ENCODE results near the gene EGFR. TPM values are rescaled to one million over a fixed set of nuclear protein-coding genes. Genes with fewer than 3 reads are reported as not detected.

EGFR gene
- polyA plus RNA-seq, 1 of the 3 experiments (the other 2 are of a cell fraction) = 37.6 TPM

DNA sequence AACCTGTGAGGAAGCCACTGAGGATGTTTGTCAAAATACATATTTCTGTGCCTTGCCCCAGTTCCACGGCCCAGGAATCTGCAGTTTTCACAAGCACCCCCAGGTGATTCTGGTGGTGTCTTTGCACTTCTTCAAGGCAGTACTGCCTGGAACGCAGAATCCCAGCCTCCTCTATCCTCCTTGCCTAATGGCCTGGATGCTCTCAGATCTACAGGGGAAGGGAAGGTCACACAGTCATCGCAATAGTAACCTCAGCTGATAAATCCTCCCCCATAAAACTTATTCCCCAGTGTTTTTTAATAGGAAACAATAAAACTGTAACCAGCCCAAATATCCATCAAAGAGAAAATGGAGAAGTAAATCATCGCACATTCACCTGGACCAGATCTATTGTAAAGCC is 78.3 kb downstream of the EGFR start (continued):
- TF ChIP-seq, protein P1, sequence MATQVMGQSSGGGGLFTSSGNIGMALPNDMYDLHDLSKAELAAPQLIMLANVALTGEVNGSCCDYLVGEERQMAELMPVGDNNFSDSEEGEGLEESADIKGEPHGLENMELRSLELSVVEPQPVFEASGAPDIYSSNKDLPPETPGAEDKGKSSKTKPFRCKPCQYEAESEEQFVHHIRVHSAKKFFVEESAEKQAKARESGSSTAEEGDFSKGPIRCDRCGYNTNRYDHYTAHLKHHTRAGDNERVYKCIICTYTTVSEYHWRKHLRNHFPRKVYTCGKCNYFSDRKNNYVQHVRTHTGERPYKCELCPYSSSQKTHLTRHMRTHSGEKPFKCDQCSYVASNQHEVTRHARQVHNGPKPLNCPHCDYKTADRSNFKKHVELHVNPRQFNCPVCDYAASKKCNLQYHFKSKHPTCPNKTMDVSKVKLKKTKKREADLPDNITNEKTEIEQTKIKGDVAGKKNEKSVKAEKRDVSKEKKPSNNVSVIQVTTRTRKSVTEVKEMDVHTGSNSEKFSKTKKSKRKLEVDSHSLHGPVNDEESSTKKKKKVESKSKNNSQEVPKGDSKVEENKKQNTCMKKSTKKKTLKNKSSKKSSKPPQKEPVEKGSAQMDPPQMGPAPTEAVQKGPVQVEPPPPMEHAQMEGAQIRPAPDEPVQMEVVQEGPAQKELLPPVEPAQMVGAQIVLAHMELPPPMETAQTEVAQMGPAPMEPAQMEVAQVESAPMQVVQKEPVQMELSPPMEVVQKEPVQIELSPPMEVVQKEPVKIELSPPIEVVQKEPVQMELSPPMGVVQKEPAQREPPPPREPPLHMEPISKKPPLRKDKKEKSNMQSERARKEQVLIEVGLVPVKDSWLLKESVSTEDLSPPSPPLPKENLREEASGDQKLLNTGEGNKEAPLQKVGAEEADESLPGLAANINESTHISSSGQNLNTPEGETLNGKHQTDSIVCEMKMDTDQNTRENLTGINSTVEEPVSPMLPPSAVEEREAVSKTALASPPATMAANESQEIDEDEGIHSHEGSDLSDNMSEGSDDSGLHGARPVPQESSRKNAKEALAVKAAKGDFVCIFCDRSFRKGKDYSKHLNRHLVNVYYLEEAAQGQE (IDR thresholded peaks at IDR 0.05; ENCODE audit: low read depth, low read length) = no peak
- TF ChIP-seq, protein P2, sequence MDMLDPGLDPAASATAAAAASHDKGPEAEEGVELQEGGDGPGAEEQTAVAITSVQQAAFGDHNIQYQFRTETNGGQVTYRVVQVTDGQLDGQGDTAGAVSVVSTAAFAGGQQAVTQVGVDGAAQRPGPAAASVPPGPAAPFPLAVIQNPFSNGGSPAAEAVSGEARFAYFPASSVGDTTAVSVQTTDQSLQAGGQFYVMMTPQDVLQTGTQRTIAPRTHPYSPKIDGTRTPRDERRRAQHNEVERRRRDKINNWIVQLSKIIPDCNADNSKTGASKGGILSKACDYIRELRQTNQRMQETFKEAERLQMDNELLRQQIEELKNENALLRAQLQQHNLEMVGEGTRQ (IDR thresholded peaks at IDR 0.05; ENCODE audit: borderline replicate concordance, low read depth, low read length) = no peak

DNA sequence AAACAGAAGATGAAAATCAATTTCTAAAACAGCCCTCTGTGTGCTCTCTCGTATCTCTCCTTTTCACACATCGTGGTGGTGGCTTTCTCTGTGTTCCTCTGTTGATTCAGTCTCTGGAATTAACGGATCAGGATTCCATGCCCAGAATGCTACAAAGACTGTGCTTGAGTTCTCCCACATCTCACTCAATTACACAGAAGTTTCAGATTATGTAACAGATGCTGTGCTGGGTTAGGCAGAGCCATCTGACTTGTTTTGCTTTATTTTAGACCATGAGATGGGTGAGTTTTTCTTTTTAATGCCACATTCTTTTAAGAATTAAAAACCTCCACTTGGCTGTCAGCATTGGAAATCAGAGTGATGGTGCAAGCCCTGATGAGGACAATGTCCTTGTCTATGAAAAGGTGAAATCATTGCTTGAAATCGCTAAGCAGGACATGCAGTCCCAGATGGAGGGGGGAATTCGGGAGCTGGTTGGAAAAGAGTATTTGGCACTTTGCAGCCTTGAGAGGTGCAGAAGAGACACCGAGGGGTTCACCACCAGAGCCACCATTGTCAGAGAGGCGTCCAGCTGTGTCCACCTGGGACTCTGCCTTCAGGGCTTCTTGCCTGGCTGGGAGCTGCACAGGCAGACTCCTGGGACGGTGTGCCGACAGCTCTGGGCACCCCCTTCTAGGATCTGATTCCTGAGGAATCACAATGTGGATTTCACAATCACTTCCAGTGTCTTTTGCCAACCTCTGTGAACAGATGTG is 80.4 kb downstream of the EGFR start:
- CTCF ChIA-PET = interaction anchor here (1.2 to 3.4 kb wide), 4 partner anchors 11 to 318 kb away, joined by 3 to 22 read pairs (median 5); no protein-coding TSS in a partner anchor

DNA sequence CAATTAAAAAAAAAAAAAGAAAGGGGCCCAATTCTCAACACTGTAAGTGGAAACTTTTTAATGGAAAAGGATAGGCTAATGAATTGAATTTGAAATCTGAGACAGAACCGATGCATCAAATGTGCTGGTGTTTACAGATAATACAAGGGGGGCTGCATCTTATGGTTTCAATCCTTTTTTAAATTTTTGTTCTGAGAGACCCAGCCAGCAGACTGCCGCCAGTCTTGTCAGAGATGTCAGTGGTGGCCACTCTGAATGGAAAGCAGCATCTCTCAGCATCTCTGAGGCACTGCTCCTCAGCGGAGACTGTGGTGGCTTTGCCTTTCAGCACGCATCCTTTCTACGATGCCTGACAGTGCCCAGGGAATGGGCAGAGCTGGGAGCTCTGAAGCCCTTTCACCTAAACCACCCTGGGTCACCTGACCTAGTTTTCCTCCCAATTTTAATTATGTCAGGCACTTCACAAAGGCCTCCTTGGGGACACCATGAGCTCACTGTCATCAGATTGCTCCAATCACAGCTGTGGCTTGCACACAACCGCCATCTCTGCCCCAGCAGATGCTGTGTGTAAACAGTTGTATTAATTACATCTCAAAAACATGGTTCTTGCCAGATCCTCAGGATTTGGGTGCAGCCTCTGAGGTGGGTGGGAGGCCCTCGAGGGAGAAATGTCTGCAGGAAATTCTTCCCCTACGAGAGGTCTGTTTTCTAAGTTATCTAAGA is 81.2 kb downstream of the EGFR start:
- Histone ChIP-seq H3K4me1 (ENCODE audit: control insufficient read depth in 1 of 2, insufficient read depth in 2 of 2, low read depth in 1 of 2, low read length in 1 of 2) (peaks cover 15 to 27% of the 10 kb centered on the region in 2 experiments; a peak in 3 of 4 replicates), H3K9me2 (no peaks in the 10 kb centered on the region), H3K79me2 (ENCODE audit: insufficient read depth) (peaks cover 97% of the 10 kb centered on the region), H3K27me3 (ENCODE audit: insufficient read depth) (no peaks in the 10 kb centered on the region), H3F3A (replicated peaks; ENCODE audit: insufficient read depth) (peaks cover 19% of the 10 kb centered on the region), H4K20me1 (ENCODE audit: insufficient read depth) (peaks cover 61% of the 10 kb centered on the region), H3K4me2 (no peak overlapping the region), H2AFZ (ENCODE audit: low read depth) (no peak overlapping the region), H3K9me3 (no peaks in the 10 kb centered on the region), H3K27ac (ENCODE audit: low read depth in 2 of 2, low read length in 1 of 2) (no peak overlapping the region), H3K9ac (no peak overlapping the region), H3K4me3 (ENCODE audit: low read depth in 2 of 2, low read length in 1 of 2) (no peak overlapping the region), H3K36me3 (replicated peaks in 1 of 2; ENCODE audit: control insufficient read depth in 1 of 2, insufficient read depth in 2 of 2, low read length in 1 of 2) (peaks cover 6 to 17% of the 10 kb centered on the region in 2 experiments)
- POLR2A ChIA-PET = no interaction called here
- CTCF ChIA-PET = interaction anchor here (1.2 to 3.4 kb wide), 5 partner anchors 10 to 326 kb away, joined by 3 to 22 read pairs (median 4); no protein-coding TSS in a partner anchor
- WGBS (ENCODE audit: low lambda C conversion rate) = 88% methylated on average over 8 of the region's 8 CpGs
- no peak for DNase-seq
- no peak for TF ChIP-seq SIN3A (IDR thresholded peaks at IDR 0.05; ENCODE audit: borderline replicate concordance, low read depth, low read length)
- TF ChIP-seq TAF1 (IDR thresholded peaks at IDR 0.05; ENCODE audit: borderline replicate concordance, low read depth, low read length) = no peak
- TF ChIP-seq TCF12 (IDR thresholded peaks at IDR 0.05) = no peak
- TF ChIP-seq, protein P3, sequence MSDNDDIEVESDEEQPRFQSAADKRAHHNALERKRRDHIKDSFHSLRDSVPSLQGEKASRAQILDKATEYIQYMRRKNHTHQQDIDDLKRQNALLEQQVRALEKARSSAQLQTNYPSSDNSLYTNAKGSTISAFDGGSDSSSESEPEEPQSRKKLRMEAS (IDR thresholded peaks at IDR 0.05; ENCODE audit: low read depth) = no peak
- TF ChIP-seq RXRA (IDR thresholded peaks at IDR 0.05; ENCODE audit: borderline replicate concordance, low read depth) = no peak

More for the DNA sequence above, 80.4 kb downstream of the EGFR start:
- no peak for DNase-seq
- H3K9me2 ChIP-seq = no peaks in the 10 kb centered on the region
- no peak overlapping the region for H2AFZ ChIP-seq (ENCODE audit: low read depth)
- H3K9ac ChIP-seq = no peak overlapping the region
- no peaks in the 10 kb centered on the region for H3K27me3 ChIP-seq (ENCODE audit: insufficient read depth)
- TF ChIP-seq JUND (IDR thresholded peaks at IDR 0.05) (no peak), RXRA (IDR thresholded peaks at IDR 0.05; ENCODE audit: borderline replicate concordance, low read depth) (no peak), YY1 (IDR thresholded peaks at IDR 0.05; ENCODE audit: low read depth) (no peak), GABPA (IDR thresholded peaks at IDR 0.05; ENCODE audit: low read depth) (no peak), MEF2A (IDR thresholded peaks at IDR 0.05; ENCODE audit: borderline replicate concordance, low read depth) (no peak), TEAD4 (IDR thresholded peaks at IDR 0.05; ENCODE audit: borderline replicate concordance, insufficient read depth) (no peak)
- H3F3A ChIP-seq (replicated peaks; ENCODE audit: insufficient read depth) = peaks cover 12% of the 10 kb centered on the region
- no peak overlapping the region for H3K4me3 ChIP-seq (ENCODE audit: low read depth in 2 of 2, low read length in 1 of 2)
- no peak overlapping the region; a peak in 1 of 4 replicates for H3K27ac ChIP-seq (ENCODE audit: low read depth in 2 of 2, low read length in 1 of 2)
- H4K20me1 ChIP-seq (ENCODE audit: insufficient read depth) = peaks cover 59% of the 10 kb centered on the region
- H3K9me3 ChIP-seq = no peaks in the 10 kb centered on the region
- H3K36me3 ChIP-seq (replicated peaks in 1 of 2; ENCODE audit: control insufficient read depth in 1 of 2, insufficient read depth in 2 of 2, low read length in 1 of 2) = peaks cover 6 to 17% of the 10 kb centered on the region in 2 experiments
- peaks cover 8 to 25% of the 10 kb centered on the region in 2 experiments; a peak in 2 of 4 replicates for H3K4me1 ChIP-seq (ENCODE audit: control insufficient read depth in 1 of 2, insufficient read depth in 2 of 2, low read depth in 1 of 2, low read length in 1 of 2)
- H3K79me2 ChIP-seq (ENCODE audit: insufficient read depth) = peaks cover 97% of the 10 kb centered on the region
- WGBS (ENCODE audit: low lambda C conversion rate) = 83% methylated on average over 9 of the region's 9 CpGs
- POLR2A ChIA-PET = no interaction called here
- no peak overlapping the region for H3K4me2 ChIP-seq

All from SK-N-SH (cell line).